Lung (tissue), 12 donors: ENCODE data around the gene DCBLD2. TPM values are rescaled to one million over a fixed set of nuclear protein-coding genes. Genes with fewer than 3 reads are reported as not detected.
A peak's percentile ranks its signal among the peaks of the same experiment; 100 is the strongest.

Experiments used
- ATAC-seq: fragments of 200-7000 bp; cut with Tn5 transposase; one replicate; pipeline ENCODE4 v1.9.1; 2020; ENCODE audit warnings: moderate number of reproducible peaks; ENCODE audit not compliant: insufficient read depth, low FRiP score
- DNase-seq, 3 donors: peaks; one replicate each; pipeline ENCODE4 v3.0.0-alpha.2; 2013 to 2017
- H3K27ac ChIP-seq, 2 donors: one replicate each; pipeline ENCODE4 v1.5.1; 2013; ENCODE audit warnings: mild to moderate bottlenecking in 2 of 2, moderate library complexity in 2 of 2, control low read depth in 1 of 2, inconsistent platforms in 1 of 2, low read depth in 1 of 2, low read length in 1 of 2
- H3K27me3 ChIP-seq, 3 donors: one replicate each; pipeline ENCODE4 v1.5.1; 2013; ENCODE audit warnings: low read length in 2 of 3; ENCODE audit not compliant: control insufficient read depth in 3 of 3, insufficient read depth in 3 of 3
- H3K36me3 ChIP-seq, 4 donors: one replicate each; pipeline ENCODE4 v1.5.1; 2013; ENCODE audit warnings: low read length in 4 of 4, mild to moderate bottlenecking in 1 of 4, moderate library complexity in 1 of 4; ENCODE audit not compliant: control insufficient read depth in 4 of 4, insufficient read depth in 4 of 4
- H3K4me1 ChIP-seq, 5 donors: one replicate each; pipeline ENCODE4 v1.5.1; 2013; ENCODE audit warnings: low read length in 5 of 5, mild to moderate bottlenecking in 2 of 5, moderate library complexity in 1 of 5; ENCODE audit not compliant: control insufficient read depth in 5 of 5, insufficient read depth in 5 of 5
- H3K4me3 ChIP-seq: one replicate; pipeline ENCODE4 v1.5.1; 2013; ENCODE audit warnings: mild to moderate bottlenecking, control low read depth, moderate library complexity
- H3K9ac ChIP-seq, 2 donors: one replicate each; pipeline ENCODE4 v1.5.1; 2013; ENCODE audit warnings: low read length in 2 of 2, control low read depth in 1 of 2; ENCODE audit not compliant: insufficient read depth in 1 of 2
- H3K9me3 ChIP-seq, 4 donors: one replicate each; pipeline ENCODE4 v1.5.1; 2013; ENCODE audit warnings: low read length in 3 of 4, mild to moderate bottlenecking in 1 of 4, moderate library complexity in 1 of 4; ENCODE audit not compliant: control insufficient read depth in 4 of 4, insufficient read depth in 3 of 4
- CTCF ChIP-seq: IDR thresholded peaks from 2 replicates; pipeline ENCODE4 v1.5.1; 2012; ENCODE audit warnings: mild to moderate bottlenecking; ENCODE audit errors: control extremely low read depth, extremely low read depth
- WGBS, 2 donors: extraction: QIAGEN DNeasy Blood & Tissue Kit; methylation state at CpG; one replicate each; pipeline ENCODE4 v1.1.7; 2013; 5-methylcytosine and 5-hydroxymethylcytosine counted together
- polyA plus RNA-seq, 2 donors: library from polyadenylated mRNA; stranded (reverse); fragments of 200-250 nt; gene quantifications; one replicate each; pipeline ENCODE4 v1.2.1, GENCODE V29; 2013
- total RNA-seq, 2 donors: library from RNA; depleted of rRNA in 1 of 2; stranded (reverse); fragments of >200 nt in 1 of 2; gene quantifications; one replicate each; pipeline ENCODE4 v1.2.1, GENCODE V29; 2014 to 2021
- donor health status: control.
- donor health status: control.
- donor health status: Bipolar disorder and iron deficiency.
- donor health status: healthy.
- donor health status: DM: yes; HTN: yes; CAD: no.

Gene DCBLD2
- total and polyA plus RNA-seq, 4 donors: 7.1 to 83.8 (median 18.5) TPM

GRCh38 chr3:98894791-98895576 is 6.5 kb downstream of the DCBLD2 start:
- Histone ChIP-seq H3K4me3 (no peak overlapping the region), H3K9me3 (no peaks in the 10 kb centered on the region), H3K27me3 (no peaks in the 10 kb centered on the region), H3K27ac (peak overlapping the region in 1 of 2 donors; percentile 33), H3K36me3 (no peaks in the 10 kb centered on the region), H3K4me1 (peaks cover 1 to 38% (median 15%) of the 10 kb centered on the region in 5 donors), H3K9ac (no peak overlapping the region)
- no peak for ATAC-seq
- TF ChIP-seq CTCF: no peak
- DNase-seq: no peak
- 90 to 94% methylated on average over 8 of the region's 8 CpGs for WGBS, 2 donors

GRCh38 chr3:98893740-98894139 is 7.8 kb downstream of the DCBLD2 start:
- no peaks in the 10 kb centered on the region for H3K27me3 ChIP-seq
- H3K36me3 ChIP-seq: no peaks in the 10 kb centered on the region
- H3K9ac ChIP-seq: no peak overlapping the region
- no peak overlapping the region for H3K4me3 ChIP-seq
- ATAC-seq (no peak), DNase-seq (no peak)
- peak overlapping the region in 1 of 2 donors; percentile 33 for H3K27ac ChIP-seq
- WGBS, 2 donors: 43 to 47% methylated on average over 3 of the region's 3 CpGs
- TF ChIP-seq CTCF: no peak
- H3K4me1 ChIP-seq: peaks cover 1 to 43% (median 7%) of the 10 kb centered on the region in 5 donors
- no peaks in the 10 kb centered on the region for H3K9me3 ChIP-seq

GRCh38 chr3:98892263-98892662 is 9.2 kb downstream of the DCBLD2 start:
- Histone ChIP-seq H3K4me1 (peaks cover 1 to 50% (median 7%) of the 10 kb centered on the region in 5 donors), H3K27me3 (no peaks in the 10 kb centered on the region), H3K27ac (no peak overlapping the region), H3K4me3 (no peak overlapping the region), H3K9ac (no peak overlapping the region), H3K36me3 (no peaks in the 10 kb centered on the region), H3K9me3 (no peaks in the 10 kb centered on the region)
- no peak for ATAC-seq
- TF ChIP-seq CTCF: no peak
- DNase-seq: no peak
- 92 to 98% methylated on average over 3 of the region's 3 CpGs for WGBS, 2 donors
